GM21367 (cell line): ENCODE measurements around the gene TSKU.

Source experiments
- ATAC-seq: cut with Tn5 transposase; IDR thresholded peaks from one replicate; pipeline ENCODE4 v1.9.1; 2021; ENCODE audit not compliant: unreplicated experiment

Gene TSKU

DNA sequence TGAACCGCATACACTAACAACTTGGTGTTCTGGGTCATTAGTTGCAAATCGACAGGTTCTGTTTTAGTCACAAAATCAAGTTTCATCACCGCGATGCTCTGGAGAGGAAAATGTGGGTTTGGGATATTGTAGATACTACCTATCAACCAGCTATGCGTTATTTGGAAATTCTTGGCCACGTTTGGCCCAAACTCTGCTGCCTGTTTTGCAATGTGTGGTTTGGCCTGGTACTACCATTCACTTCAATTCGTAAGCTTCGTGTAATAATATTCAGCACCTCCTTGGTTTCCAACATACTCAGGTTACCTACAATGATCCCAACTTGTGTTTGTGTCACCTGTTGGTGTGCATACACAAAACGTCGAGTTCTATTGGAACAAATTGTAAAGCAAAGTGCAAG lies 61.4 kb downstream of the TSKU start:
- ATAC-seq: no peak

DNA sequence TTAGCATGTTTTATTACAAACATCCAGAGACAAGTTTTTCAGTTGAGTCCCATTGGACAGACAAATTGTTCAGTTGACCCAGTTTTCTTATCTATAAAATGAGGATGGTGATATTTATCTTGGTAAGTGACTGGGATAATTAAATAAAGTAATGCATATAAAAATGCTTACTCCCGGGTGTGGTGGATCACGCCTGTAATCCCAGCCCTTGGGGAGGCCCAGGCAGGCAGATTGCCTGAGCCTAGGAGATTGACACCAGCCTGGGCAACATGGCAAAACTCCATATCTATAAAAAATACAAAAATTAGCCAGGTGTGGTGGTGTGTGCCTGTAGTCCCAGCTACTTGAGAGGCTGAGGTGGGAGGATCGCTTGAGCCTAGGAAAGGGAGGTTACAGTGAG lies 61.9 kb downstream of the TSKU start:
- ATAC-seq: no peak

DNA sequence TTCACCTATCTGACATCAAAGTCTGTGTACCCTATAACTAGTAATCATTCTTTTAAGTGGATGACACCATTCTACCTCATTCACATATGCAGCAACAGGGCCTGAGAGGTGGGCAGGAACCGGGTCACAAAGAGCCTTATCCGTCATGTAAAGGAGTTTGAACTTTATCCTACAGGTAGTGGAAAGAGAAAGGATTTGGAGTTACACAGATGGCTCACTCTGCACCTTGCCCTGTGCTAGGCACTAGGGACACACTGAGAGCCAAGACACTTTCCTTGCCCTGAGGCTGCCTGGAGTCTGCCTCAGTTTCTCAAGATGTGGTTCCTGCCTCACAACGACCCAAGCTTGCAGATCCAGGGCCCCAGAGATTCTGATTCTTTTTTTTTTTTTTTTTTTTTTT lies 63.3 kb downstream of the TSKU start:
- ATAC-seq: no peak
